SK-MEL-5 (cell line): ENCODE results near the gene PHOX2A. TPM values are rescaled to one million over a fixed set of nuclear protein-coding genes. Genes with fewer than 3 reads are reported as not detected.

Source experiments
- DNase-seq: peaks from one replicate; pipeline ENCODE4 v3.0.0-alpha.2; 2016; ENCODE audit warnings: low read depth, low spot score
- in situ Hi-C: cut with HindIII; loops from 2 replicates; pipeline ENCODE4 v1.10.0; 2016; ENCODE audit warnings: low sequenced_read_pairs, high pct_unique_total_duplicates, low pct_unique_long_range_greater_than_20kb
- total RNA-seq: library from RNA; depleted of rRNA; stranded (reverse); fragments of >200 nt; shearing (Covaris generic); gene quantifications from 2 replicates; pipeline ENCODE4 v1.2.3, GENCODE V29; 2014

Gene PHOX2A
- total RNA-seq, 1 experiment from 2014 or later: not detected

DNA sequence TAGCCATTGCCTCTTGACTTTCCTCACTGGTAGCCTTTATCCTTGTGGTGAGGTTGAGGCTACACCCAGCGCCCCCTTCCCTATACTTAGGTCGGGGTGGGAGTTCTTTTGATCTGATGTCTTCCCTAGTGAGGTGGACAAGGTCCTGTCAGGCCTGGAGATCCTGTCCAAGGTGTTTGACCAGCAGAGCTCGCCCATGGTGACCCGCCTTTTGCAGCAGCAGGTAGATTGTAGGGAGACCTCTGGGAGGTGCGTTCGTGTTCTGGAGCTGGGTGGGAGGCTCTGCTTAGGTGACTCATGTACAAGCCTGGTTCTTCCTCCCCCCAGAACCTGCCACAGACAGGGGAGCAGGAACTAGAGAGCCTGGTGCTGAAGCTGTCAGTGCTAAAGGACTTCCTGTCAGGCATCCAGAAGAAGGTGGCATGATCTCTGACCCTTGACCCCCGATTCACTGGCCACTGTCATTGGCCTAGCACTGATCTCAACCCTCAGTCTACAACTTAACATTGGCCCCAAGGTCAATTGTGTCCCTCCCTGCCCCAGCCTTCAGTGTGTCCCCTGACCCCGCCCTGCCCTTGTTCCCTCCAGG lies 14.5 kb downstream of the PHOX2A start:
- DNase-seq: no peak
- in situ Hi-C loops: no loop called here

DNA sequence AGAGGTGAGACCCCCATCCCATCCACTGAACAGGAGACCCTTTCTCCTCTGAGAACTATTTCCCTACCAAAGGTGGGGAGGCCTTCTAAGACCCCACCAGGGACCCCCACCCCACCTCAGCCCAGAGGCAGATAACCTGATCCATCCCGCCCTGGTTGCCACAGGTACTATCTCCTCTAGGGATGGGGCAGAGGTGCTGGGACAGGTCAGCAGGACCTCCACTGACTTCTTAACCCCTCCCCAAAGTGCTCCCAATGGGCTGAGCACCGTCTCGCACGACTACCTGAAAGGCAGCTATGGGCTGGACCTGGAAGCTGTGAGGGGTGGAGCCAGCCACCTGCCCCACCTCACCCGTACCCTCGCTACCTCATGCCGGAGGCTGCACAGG lies 15.1 kb downstream of the PHOX2A start:
- in situ Hi-C loops: no loop called here

DNA sequence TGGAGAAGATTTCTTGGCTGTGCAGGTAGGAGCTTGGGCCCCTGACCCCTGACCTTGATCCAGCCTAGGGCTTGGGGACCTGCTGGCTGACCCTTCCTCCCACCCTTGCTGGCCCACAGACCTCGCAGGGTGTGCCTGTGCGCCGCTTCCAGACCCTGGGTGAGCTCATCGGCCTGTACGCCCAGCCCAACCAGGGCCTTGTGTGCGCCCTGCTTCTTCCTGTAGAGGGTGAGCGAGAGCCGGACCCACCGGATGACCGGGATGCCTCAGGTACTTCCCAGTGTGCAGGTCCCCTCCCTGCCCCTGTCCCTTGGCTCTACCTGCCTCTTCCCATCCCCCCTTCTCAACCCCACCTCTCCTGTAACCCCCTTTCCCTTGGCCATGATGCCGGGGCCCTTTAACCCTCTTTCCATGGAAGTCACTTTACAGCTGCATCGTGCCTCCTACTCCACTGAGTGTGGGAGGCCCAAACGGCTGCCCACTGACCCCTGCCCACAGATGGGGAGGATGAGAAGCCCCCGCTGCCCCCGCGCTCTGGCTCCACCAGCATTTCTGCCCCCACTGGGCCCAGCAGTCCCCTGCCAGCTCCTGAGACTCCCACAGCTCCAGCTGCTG lies 15.6 kb downstream of the PHOX2A start:
- DNase-seq: no peak
- in situ Hi-C loops: no loop called here

More for the DNA sequence above, 15.1 kb downstream of the PHOX2A start:
- no peak for DNase-seq

DNA sequence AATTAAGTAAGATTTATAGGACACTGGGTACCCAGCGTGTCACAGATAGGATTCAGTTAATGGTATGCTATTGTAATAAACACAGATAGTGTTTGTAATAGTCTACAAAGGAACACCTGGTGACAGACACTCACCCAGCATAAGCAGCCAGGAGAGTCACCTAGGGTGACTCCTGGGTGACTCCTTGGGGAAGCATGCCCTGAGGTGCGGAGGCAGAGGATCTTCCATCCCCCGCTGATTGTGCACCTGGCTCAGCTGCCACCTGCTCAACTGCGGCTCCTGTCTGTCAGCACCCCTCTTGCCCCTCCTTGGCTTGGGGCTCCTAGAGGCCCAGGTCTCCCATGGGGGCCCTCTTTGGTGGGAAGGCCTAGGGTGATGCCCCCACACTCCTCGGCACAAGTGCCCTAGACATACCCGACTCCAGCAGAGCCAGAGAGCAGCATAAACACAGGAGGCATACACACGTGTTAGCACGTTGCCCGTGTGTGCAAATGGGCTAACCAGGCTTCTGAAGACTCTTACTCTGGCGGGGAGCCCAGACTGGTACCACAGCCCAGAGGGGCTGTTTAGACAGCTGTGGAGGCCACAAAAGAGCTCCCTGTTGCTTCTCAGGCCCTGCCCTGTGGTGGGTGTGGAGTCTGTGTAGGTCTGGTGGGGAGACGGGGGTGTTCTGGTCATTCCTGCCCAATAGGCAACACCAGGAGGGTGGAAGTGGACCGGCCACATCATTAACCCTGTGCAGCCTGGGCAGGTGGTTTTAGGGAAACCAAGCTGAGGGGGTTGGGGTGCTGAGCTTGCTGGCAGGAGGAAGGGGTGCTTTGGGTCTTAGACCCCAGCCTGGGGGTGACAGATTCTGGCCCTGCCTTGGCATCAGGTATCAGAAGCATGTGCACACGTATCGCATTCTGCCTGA lies 16.4 kb downstream of the PHOX2A start:
- no peak for DNase-seq
- in situ Hi-C loops: no loop called here

DNA sequence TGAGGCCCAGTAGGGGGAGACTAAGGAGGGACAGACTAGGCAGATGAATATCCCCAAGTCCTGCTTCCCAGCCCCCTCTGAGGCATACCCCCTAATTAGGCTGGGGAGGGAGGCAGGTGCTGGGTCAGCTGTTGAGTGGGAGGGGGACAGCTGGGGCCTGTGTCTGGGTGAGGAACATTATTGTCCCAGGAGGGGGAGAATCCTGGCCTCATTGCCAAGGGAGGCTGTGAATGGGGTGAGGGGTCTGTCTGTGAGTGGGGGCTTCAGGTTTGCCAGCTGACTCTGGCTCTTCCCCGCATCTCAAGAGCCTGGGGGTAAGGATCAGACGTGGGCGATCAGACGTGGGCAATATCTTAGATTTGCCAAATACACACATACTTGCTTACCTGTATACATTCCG lies 17.3 kb downstream of the PHOX2A start:
- in situ Hi-C loops: no loop called here
- DNase-seq: no peak

DNA sequence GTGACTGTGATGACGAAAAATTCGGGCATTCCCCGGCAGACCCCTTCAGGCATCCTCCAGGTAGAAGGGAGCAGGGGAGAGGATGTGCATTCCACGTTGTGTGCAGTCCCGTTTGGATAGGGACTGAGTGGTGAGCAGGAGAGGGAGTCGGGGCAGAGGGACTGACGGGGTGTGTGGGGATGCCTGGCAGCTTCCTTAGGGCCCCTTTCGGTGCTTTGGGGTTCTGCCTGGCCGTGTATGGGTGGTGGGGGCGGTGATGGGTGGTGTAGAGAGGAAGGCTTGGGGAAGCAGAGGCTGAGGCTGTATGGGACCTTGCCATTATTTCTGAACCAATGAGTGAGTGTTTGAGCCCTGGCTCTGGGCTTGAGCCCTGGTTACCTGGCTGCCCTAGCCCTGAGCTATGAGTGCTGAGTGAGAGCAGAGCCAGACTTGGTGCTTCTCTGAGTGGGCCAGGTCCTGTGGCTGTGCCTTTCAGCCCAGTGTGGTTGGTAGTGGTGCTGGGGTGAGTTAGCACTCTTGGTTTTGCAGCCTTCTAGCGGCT lies 18.5 kb downstream of the PHOX2A start:
- in situ Hi-C loops: no loop called here

DNA sequence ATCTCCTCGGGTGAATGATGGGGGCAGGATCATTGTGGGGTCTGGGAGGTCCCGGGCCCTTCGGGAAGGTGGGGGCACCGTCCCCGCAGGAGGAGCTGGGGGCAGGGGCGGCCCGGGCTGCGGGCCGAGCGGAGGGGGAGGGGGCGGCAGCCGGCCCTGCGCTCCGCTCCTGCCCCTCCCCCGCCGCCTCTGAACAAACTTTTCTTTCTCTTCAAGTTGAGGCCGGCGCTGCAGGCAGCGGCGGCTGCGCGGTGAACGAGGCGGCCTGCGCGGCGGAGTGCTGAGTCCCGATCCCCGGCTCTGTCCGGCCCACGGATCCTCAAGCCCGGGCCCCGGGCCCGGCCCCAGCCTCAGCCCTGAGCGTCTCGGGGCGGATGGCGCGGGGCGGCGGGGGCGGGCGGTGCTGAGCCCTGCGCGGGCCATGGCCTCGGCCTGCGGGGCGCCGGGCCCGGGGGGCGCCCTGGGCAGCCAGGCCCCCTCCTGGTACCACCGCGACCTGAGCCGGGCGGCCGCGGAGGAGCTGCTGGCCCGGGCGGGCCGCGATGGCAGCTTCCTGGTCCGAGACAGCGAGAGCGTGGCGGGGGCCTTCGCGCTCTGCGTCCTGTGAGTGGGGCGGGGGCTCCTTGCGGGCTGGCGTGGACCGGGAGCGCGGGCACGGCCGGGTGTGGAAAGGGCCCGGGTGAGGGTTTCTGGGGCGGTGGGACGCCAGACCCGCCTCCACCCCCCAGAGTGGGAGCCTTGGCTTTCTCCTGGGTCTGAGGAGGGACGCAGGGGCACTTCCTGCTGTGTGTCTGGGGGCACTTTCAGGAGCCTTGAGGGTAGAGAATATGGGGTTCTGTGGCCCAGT lies 19.2 kb downstream of the PHOX2A start, which contains the start of gene INPPL1:
Gene INPPL1 (plus strand): TSS at position 204 of the 847 bp plus-strand sequence. CDS start 218 bp downstream, at position 422.
- peak; percentile 72 for DNase-seq
- in situ Hi-C loops: no loop called here

More for the DNA sequence above, 18.5 kb downstream of the PHOX2A start:
- no peak for DNase-seq

DNA sequence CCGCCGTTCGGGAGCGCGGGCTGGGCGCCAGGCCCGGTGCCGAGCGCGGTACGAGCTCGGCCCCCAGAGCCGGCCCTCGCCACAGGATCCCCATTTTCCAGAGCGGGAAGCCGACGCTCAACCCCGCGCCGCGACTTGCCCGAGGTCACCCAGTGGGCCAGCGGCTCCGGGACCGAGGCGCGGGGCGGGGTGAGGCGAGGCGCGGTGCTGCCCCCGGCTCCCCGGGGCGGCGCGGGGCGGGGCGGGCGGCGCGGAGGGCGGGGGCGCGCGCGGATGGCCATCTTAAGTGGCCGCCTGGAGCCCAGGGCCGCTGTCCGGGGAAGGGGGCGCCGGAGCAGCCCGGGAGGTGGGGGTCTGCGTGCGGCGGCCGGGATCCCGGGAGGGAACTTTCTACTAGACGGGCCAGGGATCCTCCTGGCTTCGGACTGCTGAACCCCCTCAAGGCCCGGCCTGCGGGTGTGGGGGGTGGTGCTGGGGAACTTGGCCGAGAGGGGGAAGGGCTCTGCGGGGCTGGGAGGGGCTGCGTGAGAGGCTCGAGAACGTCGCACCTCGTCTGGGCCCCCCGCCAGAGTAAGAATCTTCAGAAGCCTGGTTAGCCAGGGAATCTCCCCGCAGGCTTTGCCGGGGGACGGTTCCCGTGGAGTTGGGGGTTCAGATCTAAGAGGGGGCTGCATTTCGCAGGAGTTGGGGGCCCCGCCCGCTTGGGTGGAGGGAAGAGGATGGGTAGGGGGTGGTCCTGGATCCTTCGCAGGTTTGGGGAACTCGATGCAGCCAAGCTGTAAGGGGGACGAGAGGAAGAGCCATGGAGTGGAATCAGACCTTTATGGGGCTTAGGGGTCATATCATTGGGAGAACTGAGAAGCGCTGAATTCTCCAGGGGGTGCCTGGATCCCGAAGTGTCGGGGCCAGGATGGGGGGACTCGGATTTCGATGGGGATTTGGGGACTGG lies 20.1 kb downstream of the PHOX2A start:
- peak; percentile 78 for DNase-seq
- in situ Hi-C loops: no loop called here

DNA sequence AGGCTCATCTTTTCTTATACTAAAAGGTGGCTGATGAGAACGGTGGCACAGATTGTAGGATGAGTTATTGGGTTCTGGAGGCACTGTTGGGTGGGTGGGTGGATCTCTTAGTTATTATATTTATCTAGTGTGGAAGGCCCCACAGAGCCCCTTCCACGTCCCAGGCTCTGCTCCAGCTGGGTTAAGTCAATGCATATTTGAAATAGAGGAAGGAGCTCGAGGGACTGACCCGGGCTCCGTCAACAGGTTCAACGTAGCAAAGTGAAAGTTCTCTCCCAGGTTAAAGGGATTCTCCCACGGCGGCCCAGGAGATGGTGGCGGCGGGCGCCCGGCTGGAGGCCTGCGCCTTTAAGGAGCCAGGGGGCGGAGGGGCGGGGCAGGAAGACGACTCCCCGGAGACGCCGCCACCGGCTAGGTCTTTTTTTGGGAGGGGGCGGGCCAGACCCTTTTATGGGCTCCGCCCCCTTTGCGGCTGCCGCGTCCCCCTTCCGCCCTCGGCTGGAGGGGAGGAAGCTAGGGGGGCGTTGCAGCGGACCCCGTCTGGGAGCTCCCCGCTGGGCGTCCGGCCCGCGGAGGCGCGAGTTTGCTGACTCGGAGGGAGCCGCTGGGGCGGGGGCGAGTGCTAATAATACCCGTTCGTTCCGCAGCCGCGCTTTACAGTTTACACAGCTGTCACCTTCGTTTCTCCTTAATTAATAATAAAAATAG lies 20.9 kb downstream of the PHOX2A start:
- in situ Hi-C loops: no loop called here
- DNase-seq: peak; percentile 98

DNA sequence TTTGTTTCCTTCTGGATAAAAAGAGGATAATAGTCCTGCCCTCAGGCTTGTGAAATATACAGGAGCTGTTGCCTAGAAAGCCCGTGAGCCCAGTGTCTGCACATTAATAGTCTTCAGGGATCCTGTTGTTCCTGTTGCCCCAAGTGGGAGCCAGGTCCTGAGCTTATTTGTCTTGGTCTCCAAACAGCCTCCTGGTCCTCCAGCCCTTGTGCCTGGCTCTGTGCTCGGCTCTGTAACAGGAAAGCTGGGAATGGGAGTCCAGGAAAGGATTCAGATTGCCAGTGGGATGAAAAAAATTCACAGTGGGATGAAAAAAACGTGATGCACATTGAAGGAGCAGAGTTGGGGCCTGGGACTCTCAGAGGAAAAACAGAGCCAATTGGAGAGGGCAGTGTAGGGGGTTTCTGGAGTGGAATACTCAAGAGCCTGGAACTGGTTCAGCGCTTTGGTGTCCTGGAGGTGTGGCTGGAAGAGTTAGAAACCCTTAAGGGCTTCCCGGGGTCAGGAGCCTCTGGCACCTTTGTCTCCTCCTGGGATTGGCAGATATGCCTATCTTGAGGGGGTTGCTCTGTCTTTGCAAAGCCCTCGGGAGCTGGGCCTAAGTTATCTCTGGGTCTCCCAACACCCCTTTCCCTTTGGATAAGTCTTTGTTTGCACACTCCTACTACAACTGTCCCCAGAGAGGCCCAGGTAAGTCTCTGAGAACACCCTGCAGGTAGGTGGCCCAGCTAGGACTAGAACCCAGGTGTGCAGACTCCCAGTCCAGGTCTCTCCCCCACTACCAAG lies 21.7 kb downstream of the PHOX2A start:
- in situ Hi-C loops: no loop called here
- no peak for DNase-seq

DNA sequence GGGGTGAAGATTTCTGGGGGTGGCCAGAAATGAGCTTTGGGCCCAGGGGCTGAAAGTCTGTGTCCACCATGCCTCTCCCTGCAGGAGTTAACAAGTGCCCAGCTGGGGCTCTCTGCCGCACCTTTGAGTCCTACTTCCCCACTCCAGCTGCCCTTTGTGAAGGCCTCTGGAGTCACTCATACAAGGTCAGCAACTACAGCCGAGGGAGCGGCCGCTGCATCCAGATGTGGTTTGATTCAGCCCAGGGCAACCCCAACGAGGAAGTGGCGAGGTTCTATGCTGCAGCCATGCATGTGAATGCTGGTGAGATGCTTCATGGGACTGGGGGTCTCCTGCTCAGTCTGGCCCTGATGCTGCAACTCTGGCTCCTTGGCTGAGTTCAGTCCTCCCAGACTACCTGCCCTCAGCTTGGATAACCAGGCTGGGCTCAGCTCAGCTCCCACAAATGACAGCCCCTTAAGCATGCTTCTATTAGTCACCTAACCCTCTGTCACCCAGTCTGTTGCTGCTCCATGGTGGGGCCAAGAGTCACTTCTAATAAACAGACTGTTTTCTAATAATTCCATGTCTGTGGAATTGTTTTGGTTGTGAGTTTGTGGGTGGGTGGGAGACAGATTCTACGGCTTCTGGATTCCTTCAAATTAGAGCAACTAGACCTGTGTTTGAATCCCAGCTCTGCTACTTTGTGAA lies 22.4 kb downstream of the PHOX2A start:
- in situ Hi-C loops: no loop called here
- no peak for DNase-seq

DNA sequence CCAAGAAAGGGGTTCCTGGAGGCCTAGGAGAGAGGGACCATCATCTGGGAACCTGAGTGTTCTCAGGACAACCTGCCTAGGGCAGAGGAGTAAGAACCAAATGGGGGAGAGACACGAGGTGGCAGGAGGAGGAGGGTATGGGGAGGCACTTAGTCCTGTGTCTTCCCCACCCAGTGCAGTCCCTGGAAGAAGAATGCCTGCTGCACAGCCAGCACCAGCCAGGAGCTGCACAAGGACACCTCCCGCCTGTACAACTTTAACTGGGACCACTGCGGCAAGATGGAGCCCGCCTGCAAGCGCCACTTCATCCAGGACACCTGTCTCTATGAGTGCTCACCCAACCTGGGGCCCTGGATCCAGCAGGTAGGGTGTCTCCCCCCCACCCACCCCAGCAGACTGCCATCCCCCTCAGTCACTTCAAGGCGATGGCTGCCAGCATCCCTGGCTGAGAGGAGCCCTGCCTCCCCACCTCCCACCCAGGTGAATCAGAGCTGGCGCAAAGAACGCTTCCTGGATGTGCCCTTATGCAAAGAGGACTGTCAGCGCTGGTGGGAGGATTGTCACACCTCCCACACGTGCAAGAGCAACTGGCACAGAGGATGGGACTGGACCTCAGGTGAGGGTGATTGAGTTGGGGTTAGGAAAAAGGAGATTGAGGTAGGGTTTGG lies 23.1 kb downstream of the PHOX2A start:
- DNase-seq: no peak
- in situ Hi-C loops: no loop called here

DNA sequence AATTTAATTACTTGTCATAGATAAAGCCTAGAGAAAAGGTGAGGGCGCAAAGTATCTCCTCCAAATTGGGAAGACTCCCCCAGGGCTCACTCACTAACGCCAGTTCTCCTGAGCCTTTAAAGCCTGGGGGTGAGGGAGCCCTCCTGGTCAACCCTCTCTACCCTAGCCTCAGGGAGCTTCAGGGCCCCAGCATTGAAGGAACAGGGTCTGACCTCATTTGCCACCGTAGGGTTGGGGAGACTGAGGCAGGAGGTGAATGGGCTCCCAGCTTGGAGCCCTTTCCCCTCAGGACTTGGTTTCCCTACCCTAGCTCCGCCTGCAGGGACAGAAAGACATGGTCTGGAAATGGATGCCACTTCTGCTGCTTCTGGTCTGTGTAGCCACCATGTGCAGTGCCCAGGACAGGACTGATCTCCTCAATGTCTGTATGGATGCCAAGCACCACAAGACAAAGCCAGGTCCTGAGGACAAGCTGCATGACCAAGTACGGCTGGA lies 25.7 kb downstream of the PHOX2A start:
- no peak for DNase-seq
- in situ Hi-C loops: no loop called here

DNA sequence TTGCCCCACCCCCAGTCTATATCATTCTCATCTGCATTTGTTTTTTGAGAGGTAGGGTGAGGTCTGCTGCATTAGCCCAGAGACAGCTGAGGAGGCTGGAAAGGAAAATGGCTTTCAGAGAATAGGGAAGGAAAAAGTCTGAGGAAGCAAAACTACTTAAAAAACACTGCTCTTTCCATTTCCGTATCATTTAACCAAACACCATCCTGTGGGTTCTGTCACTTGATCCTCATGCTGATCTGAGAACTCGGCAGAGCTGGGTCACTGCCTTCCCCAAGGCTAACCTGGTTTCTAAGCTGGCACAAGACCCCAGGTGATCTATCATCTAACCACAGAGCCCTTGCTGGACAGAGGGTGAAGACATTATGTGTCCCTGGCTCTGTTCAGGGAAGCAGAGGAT lies 26.1 kb downstream of the PHOX2A start:
- no peak for DNase-seq
- in situ Hi-C loops: no loop called here
